Lower leg skin (tissue), 3 donors: ENCODE data around the gene PARD6G.

Experiments
- POLR2A ChIP-seq, 2 donors: fragments of 450-650 bp; IDR thresholded peaks; one replicate each; pipeline ENCODE4 v1.6.1; 2016 to 2017; ENCODE audit warnings: antibody characterized with exemption in 2 of 2, mild to moderate bottlenecking in 1 of 2, moderate library complexity in 1 of 2
- TF ChIP-seq, protein P1 (sequence below), 3 donors: fragments of 450-650 bp; IDR thresholded peaks; one replicate each; pipeline ENCODE4 v1.5.1; 2016; ENCODE audit warnings: antibody characterized with exemption in 3 of 3, mild to moderate bottlenecking in 3 of 3, moderate library complexity in 2 of 3

- TF ChIP-seq, protein P1, sequence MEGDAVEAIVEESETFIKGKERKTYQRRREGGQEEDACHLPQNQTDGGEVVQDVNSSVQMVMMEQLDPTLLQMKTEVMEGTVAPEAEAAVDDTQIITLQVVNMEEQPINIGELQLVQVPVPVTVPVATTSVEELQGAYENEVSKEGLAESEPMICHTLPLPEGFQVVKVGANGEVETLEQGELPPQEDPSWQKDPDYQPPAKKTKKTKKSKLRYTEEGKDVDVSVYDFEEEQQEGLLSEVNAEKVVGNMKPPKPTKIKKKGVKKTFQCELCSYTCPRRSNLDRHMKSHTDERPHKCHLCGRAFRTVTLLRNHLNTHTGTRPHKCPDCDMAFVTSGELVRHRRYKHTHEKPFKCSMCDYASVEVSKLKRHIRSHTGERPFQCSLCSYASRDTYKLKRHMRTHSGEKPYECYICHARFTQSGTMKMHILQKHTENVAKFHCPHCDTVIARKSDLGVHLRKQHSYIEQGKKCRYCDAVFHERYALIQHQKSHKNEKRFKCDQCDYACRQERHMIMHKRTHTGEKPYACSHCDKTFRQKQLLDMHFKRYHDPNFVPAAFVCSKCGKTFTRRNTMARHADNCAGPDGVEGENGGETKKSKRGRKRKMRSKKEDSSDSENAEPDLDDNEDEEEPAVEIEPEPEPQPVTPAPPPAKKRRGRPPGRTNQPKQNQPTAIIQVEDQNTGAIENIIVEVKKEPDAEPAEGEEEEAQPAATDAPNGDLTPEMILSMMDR (IDR thresholded peaks at IDR 0.05): no peak
- no peak for TF ChIP-seq POLR2A (IDR thresholded peaks at IDR 0.05)
Measured at GRCh38 chr18:80239830-80240229, 7.5 kb downstream of the PARD6G start.
